HG03558 (cell line): ENCODE results near the gene MYO5B.
"Not testable (repeated sequence)": the region's sequence is repeated elsewhere in the genome, so short reads cannot be mapped to it uniquely, and the experiment has no call there.

Experiments used
- ATAC-seq: cut with Tn5 transposase; IDR thresholded peaks from one replicate; pipeline ENCODE4 v1.9.1; 2021; ENCODE audit warnings: moderate number of reproducible peaks; ENCODE audit not compliant: unreplicated experiment; ENCODE audit errors: extremely low read depth

The MYO5B gene

DNA sequence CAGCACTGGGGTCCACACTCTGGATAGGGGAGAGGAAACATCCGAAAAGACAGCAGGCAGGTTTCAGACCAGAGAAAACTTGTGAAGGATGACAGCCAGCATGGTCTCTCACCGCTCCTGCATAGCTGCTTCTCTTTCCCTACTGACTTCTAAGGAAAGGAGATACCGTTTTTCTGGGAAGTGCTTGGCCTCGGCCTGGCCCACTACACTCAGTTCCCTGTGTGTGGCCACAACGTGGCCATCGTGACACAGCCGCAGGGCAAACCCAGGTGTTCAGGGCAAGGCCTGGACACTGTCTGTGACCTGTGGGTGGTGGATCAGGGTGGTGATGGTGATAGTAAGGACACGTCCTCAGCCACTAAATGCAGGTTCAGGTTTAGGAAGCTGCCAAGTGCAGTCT, 347.4 kb downstream of the MYO5B start:
- ATAC-seq, result no peak

DNA sequence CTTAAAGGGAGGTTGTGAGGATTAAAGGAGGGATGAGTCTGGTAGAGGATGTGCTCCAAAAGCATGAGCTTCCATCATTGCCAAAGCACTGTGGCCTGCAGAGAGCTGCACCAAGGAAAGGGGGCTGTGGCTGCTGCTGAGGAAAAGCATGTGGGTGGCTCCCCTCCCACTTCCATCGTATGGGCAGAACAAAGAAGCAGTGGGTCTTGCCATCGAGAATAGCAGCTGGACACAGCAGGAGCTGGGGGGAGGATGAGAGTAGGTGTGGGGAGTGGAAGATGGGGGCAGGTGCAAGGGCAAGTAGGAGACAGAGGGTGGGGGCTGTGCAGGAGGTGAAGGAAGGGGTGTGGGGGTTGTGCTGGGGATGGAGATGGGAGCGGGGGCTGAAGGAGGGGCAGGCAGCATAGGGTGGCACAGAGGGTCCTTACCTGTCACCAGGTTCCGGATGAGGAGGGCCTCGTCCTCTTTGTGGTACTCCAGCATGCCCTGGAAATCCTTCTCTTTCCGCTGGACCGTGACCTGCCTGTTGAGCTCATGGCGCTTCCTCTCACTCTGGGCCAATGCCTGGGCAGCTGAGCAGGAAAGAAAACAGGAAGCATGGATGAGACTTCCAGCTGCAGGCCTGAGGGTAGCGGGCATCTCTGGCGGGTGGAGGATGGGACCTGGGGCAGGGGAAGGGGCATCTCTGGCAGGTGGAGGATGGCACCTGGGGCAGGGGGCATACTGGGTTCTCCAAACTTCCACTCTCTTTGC, 348.1 kb downstream of the MYO5B start:
- no peak for ATAC-seq

GRCh38 chr18:49846361-49846662, 348.6 kb downstream of the MYO5B start:
- ATAC-seq, result no peak

GRCh38 chr18:49845629-49846360, 349.2 kb downstream of the MYO5B start:
- no peak for ATAC-seq

GRCh38 chr18:49844903-49845302, 350.0 kb downstream of the MYO5B start:
- ATAC-seq, result no peak

GRCh38 chr18:49843778-49844625, 350.9 kb downstream of the MYO5B start:
- no peak for ATAC-seq

DNA sequence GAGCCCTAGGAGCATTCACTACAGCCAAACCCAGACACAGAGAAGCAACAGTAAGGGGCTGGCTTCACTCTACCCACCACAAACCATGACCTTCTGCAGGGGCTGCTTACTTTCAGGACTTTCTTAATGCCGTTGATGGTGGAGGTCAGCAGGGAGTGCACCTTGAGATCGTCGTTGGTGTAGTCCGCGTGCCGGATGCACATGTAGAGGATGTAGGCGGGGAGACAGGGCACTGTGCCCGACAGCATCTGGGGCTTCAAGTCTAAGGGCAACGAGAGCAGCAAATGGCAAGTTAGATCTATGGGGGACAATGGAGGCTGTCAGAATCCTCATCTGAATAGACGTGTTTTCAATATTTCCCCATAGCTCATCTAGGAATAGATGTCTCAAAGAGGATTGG, 351.8 kb downstream of the MYO5B start:
- no peak for ATAC-seq

- no peak for ATAC-seq
These were observed 352.3 kb downstream of the MYO5B start for GRCh38 chr18:49842656-49843055.

DNA sequence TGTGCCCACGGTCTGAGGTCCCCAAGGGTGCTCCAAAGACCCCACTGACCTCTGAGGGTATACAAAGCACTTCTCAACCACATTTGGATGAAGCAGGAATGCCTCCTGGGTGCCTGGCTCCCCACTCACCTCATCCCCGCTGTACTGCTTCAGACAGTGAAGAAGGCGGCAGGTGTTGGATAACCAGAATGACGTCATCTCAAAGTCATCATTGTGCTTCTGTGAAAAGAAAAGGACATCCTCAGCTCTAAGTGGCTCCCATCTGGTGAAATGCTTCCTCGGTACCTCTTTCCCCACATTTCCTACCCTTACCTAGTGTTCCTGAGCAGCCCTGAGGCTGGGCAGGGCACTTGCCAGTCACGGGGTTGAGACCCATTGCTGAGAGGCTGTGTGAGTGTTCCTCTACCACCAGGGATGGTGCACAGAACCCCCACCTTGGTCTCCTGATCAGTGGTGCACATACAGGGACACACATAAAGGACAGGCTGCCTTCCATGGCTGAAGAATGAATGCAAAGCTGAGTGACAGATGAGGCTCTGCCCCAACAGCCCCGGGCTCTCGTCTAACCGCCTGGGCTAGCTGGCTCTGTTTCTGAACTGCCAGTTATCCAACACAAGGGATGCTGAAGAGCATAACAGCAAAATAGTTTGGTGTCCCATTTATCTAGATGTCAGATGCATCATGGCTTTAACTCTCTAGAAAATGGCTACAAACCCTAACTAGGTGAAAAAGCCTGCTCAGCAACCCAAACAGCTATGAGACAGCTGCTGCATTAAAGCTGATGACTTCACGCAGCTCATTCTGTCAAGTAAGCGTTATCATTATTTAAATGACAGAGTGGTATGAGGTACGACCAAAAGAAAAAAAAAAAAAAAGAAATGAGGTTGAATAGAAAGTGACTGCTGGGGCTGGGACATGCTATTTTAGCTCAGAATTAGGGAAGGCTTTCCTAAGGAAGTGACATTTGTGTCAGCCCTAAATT, 353.4 kb downstream of the MYO5B start:
- no peak for ATAC-seq

GRCh38 chr18:49839012-49839411, 355.9 kb downstream of the MYO5B start:
- ATAC-seq, result no peak

DNA sequence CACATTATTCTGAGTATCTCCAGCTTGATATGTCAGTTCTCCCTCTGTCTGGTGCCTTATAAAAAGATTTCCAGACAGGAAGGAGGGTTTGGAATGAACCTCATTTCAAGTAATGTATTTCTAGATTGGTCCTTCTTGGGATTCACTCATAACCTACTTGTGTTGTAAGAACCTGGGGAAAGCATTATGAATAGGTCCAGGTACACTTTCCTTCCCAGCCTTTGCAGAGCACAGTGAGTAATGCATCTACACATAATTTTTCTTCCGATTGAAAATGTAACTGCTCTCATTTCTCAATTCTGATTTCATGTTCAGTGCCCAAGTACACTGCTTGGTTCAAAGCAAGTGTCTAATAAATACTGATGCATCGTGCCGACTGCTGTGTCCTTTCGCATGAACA, 356.6 kb downstream of the MYO5B start:
- no peak for ATAC-seq

- ATAC-seq, result no peak
These were observed 357.1 kb downstream of the MYO5B start for GRCh38 chr18:49837889-49838288.

DNA sequence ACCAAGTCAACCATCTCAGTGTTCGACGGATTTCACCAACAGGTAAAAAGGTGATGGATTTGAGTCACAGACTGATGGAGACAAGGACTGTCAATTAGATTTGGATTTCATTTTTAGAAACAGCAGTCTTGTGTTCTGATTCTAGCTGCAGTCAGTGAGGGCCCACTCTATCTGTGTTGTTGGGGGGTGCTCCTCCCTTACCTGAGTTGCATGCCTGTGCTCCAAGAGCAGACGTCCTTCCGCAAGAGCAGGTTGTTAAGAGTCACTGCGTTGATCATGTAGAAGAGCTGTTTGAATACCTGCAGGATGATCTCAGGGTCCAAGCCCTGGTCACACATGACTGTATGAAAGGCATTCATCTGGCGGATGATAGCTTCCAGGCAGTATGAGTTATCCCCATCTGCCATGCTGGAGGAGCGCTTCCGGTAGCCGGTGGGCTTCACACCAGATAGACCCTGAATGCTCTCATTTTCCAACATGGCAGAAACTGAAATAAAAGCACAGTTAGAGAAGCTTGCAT, 357.6 kb downstream of the MYO5B start:
- not testable (repeated sequence) for ATAC-seq

DNA sequence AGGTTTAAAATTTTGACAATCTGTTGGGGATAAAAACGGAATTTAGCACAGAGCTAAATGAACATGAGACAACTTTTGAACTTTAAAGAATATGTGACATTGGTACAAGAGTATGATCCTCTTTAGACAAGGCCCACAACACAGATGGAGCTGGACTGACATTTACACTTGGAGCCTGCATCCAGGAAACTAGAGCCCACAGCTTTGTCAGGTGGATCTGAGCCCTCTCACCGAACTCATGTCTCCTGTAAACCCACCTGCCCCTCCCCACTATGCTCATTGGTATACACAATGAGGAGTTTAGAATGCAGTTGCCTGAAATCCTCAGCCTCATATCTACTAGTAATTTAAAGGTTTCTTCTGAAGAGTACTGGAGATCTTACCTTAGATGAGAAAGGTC, 359.5 kb downstream of the MYO5B start:
- no peak for ATAC-seq

GRCh38 chr18:49834258-49834657, 360.7 kb downstream of the MYO5B start:
- ATAC-seq, result no peak

- ATAC-seq, result no peak
These were observed 361.1 kb downstream of the MYO5B start for GRCh38 chr18:49833814-49834213.

GRCh38 chr18:49832221-49832647, 362.7 kb downstream of the MYO5B start:
- ATAC-seq, result no peak

DNA sequence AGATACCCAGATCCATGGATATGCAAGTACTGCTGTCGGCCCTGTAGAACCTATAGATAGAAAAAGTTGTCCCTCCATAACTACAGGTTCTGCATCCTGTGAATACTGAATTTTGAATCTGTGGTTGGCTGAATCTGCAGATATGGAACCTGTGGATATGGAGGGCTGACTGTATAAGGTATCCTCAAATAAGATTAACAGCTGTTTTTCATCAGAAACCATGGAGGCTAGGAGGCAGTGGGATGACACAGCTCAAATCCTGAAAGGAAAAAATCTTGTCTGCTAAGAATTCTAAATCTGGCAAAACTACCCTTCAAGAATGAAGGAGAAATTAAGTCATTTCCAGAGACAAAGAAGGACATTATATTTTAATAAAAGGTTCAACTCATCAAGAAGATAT, 367.0 kb downstream of the MYO5B start:
- ATAC-seq, result no peak

DNA sequence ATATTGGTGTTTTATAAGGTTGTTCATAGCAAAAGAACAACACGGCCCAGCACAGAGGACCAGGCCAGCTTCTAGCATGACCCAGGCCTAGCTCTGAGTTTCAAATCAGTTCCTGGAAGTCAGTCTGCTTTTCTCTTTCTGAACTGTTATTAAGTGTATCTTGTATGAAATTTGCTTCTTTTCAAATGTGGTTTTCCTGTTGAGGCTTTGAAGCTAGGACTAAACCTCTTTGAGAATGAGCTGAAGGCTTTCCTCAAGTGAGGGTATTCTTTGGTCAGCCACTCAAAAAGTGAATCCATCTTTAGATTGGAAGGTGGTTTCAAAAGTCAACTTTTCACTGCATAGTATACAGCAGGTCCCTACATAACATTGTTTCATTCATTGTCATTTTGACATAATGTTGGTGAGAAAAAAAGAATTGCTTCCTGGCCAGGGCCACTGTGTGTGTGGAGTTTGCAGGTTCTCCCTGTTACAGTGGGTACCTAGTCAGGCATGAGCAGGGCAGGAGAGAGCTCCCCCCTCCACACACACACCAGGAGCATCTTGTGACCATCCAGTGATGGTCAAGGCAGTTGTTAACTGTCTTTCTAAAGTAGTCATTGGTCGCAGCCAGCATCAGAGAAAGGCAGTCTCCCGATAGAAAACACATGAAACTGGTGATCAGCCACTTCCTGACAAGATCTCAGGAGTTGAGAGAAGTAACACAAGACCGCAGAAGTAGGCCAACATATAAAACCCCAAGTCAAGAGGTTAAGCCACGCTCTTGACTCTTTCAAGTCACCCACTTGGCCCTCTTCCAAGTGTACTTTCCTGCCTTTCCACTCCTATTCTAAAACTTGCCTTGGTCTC, 374.9 kb downstream of the MYO5B start:
- no peak for ATAC-seq
